Vagina (tissue), 2 donors: ENCODE data around the gene MELTF.

Experiments used
- CTCF ChIP-seq, 3 experiments: fragments of 450-650 bp in 2 of 3; fragments of 200-600 bp in 1 of 3; sonication (generic) in 1 of 3; IDR thresholded peaks; one replicate each; pipeline ENCODE4 v1.5.1; 2017 to 2019; ENCODE audit warnings: antibody characterized with exemption in 3 of 3, mild to moderate bottlenecking in 2 of 3, moderate library complexity in 2 of 3
- POLR2A ChIP-seq, 2 donors: fragments of 450-650 bp; IDR thresholded peaks; one replicate each; pipeline ENCODE4 v1.6.1; 2017; ENCODE audit warnings: antibody characterized with exemption in 2 of 2, mild to moderate bottlenecking in 2 of 2, moderate library complexity in 2 of 2
- POLR2AphosphoS5 ChIP-seq, 2 donors: sonication (generic); formaldehyde crosslinking; IDR thresholded peaks; one replicate each; pipeline ENCODE4 v1.9.0; 2017; ENCODE audit warnings: antibody characterized with exemption in 2 of 2, mild to moderate bottlenecking in 2 of 2, low read depth in 1 of 2; ENCODE audit not compliant: insufficient read depth in 1 of 2

- TF ChIP-seq POLR2A (IDR thresholded peaks at IDR 0.05) (no peak), CTCF (IDR thresholded peaks at IDR 0.05) (no peak), POLR2AphosphoS5 (IDR thresholded peaks at IDR 0.05; ENCODE audit: insufficient read depth in 1 of 2, low read depth in 1 of 2) (peak in 1 of 2 donors; percentile 21)
These were observed 25.9 kb downstream of the MELTF start for GRCh38 chr3:197003461-197004385.
